Panc1 (cell line): ENCODE results near the gene SHANK2. TPM values are rescaled to one million over a fixed set of nuclear protein-coding genes. Genes with fewer than 3 reads are reported as not detected.

Source experiments
- ATAC-seq: fragments of 200-7000 bp; cut with Tn5 transposase; 2 replicates; pipeline ENCODE4 v1.9.1; 2020; ENCODE audit warnings: mild to moderate bottlenecking, moderate library complexity
- BruUV-seq: library from RNA; stranded (reverse); fragments of 400-500 nt; replicated peaks from 2 replicates; lab custom pipeline; 2021; lab: Mats Ljungman, UMichigan
- CTCF ChIA-PET: fragments of 300-600 bp; sonication (Branson Sonifier 250); formaldehyde crosslinking; loops from one replicate; lab custom pipeline; 2022; ENCODE audit warnings: antibody characterized with exemption; lab: Charles Lee
- POLR2A ChIA-PET: fragments of 300-600 bp; sonication (Branson Sonifier 250); formaldehyde crosslinking; loops from one replicate; lab custom pipeline; 2022; ENCODE audit warnings: antibody characterized with exemption; lab: Charles Lee
- DNase-seq: peaks from one replicate; pipeline ENCODE4 v3.0.0-alpha.2; 2010; ENCODE audit warnings: low read depth, low spot score
- H3K27ac ChIP-seq: 2 replicates; pipeline ENCODE4 v1.5.1; 2011; ENCODE audit warnings: mild to moderate bottlenecking, low read length, inconsistent platforms
- H3K27me3 ChIP-seq: fragments of 200-500 bp; sonication (Bioruptor generic); 2 replicates; pipeline ENCODE4 v1.6.0; 2014; ENCODE audit warnings: low read length, inconsistent platforms; ENCODE audit not compliant: control insufficient read depth, insufficient read depth
- H3K36me3 ChIP-seq: fragments of 200-500 bp; sonication (Bioruptor generic); 2 replicates; pipeline ENCODE4 v1.5.1; 2014; ENCODE audit warnings: inconsistent platforms, mild to moderate bottlenecking, low read length, moderate library complexity; ENCODE audit not compliant: control insufficient read depth, insufficient read depth
- H3K4me1 ChIP-seq: 2 replicates; pipeline ENCODE4 v1.5.1; 2011; ENCODE audit warnings: inconsistent platforms, mild to moderate bottlenecking, low read length, moderate library complexity; ENCODE audit not compliant: control insufficient read depth, insufficient read depth
- H3K4me3 ChIP-seq, 2 experiments: 2 replicates each; pipeline ENCODE4 v1.5.1; 2011 to 2012; ENCODE audit warnings: low read depth in 2 of 2, low read length in 2 of 2, mild to moderate bottlenecking in 2 of 2, inconsistent platforms in 1 of 2, moderate library complexity in 1 of 2
- H3K9me3 ChIP-seq: fragments of 200-500 bp; sonication (Bioruptor generic); 2 replicates; pipeline ENCODE4 v1.5.1; 2014; ENCODE audit warnings: low read depth, mild to moderate bottlenecking, inconsistent platforms, low read length, moderate library complexity; ENCODE audit not compliant: control insufficient read depth, insufficient read depth
- POLR2AphosphoS5 ChIP-seq: IDR thresholded peaks from 2 replicates; pipeline ENCODE4 v1.6.1; 2012; ENCODE audit warnings: mild to moderate bottlenecking, low read depth, low read length, moderate library complexity
- SIN3A ChIP-seq: IDR thresholded peaks from 2 replicates; pipeline ENCODE4 v1.6.1; 2012; ENCODE audit warnings: low read depth, mild to moderate bottlenecking, low read length, moderate library complexity, borderline replicate concordance; ENCODE audit not compliant: insufficient read depth
- TCF7L2 ChIP-seq: IDR thresholded peaks from 2 replicates; pipeline ENCODE4 v1.6.1; 2011; ENCODE audit warnings: mild to moderate bottlenecking, low read depth, low read length, inconsistent platforms
- in situ Hi-C: cut with HindIII; loops from 2 replicates; pipeline ENCODE4 v1.10.0; 2016; ENCODE audit warnings: low sequenced_read_pairs, low pct_unique_long_range_greater_than_20kb
- intact Hi-C: fragments of 100-400 bp; cut with micrococcal nuclease; formaldehyde crosslinking; loops from one replicate; pipeline ENCODE4 v1.10.0; 2022; ENCODE audit not compliant: unreplicated experiment
- total RNA-seq: library from RNA; stranded (reverse); gene quantifications from one replicate; pipeline ENCODE4 v1.2.1, GENCODE V29; 2021; ENCODE audit not compliant: unreplicated experiment
- TF ChIP-seq, protein P1 (sequence below): fragments of 450-650 bp; IDR thresholded peaks from 2 replicates; pipeline ENCODE4 v1.5.1; 2017; ENCODE audit warnings: mild to moderate bottlenecking
- TF ChIP-seq, protein P2 (sequence below), 2 experiments: IDR thresholded peaks; 2 replicates each; pipeline ENCODE4 v1.6.1; 2011 to 2012; ENCODE audit warnings: low read depth in 2 of 2, control low read depth in 1 of 2, low read length in 1 of 2, mild to moderate bottlenecking in 1 of 2, moderate library complexity in 1 of 2; ENCODE audit not compliant: insufficient read depth in 1 of 2

The SHANK2 gene
- total RNA-seq, 1 experiment from 2014 or later: 1.7 TPM

DNA sequence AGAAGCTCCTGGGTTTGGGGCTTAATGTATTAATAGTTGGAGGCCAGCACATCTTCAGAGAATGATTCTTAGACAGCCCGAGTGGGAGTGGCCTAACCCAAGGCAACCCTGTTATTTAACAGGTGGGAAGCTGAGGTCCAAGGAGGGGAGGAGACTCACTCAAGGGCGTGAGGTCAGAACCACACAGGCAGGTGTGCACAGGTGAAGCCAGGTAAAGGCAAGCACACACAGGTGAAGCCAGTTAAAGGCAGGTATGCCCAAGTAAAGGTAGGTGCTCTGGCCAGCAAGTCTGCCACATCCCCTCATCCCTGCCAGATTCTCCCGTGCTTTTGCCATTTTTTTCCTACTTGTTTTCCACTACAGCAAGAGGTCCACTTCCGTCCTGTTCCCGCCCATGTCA, 2.9 kb upstream of the SHANK2 start:
- intact Hi-C loops (no loop called here), in situ Hi-C loops (no loop called here)
- no peak for DNase-seq
- Histone ChIP-seq H3K36me3 (no peaks in the 10 kb centered on the region; the same call in 1 of the 2 replicates), H3K27ac (no peak overlapping the region), H3K4me1 (peaks cover 7% of the 10 kb centered on the region), H3K9me3 (peaks cover 5% of the 10 kb centered on the region; the same call in 1 of the 2 replicates), H3K27me3 (peaks cover 11% of the 10 kb centered on the region; the same call in 1 of the 2 replicates), H3K4me3 (no peak overlapping the region)
- ATAC-seq: no peak
- TF ChIP-seq TCF7L2: no peak
- TF ChIP-seq, protein P1, sequence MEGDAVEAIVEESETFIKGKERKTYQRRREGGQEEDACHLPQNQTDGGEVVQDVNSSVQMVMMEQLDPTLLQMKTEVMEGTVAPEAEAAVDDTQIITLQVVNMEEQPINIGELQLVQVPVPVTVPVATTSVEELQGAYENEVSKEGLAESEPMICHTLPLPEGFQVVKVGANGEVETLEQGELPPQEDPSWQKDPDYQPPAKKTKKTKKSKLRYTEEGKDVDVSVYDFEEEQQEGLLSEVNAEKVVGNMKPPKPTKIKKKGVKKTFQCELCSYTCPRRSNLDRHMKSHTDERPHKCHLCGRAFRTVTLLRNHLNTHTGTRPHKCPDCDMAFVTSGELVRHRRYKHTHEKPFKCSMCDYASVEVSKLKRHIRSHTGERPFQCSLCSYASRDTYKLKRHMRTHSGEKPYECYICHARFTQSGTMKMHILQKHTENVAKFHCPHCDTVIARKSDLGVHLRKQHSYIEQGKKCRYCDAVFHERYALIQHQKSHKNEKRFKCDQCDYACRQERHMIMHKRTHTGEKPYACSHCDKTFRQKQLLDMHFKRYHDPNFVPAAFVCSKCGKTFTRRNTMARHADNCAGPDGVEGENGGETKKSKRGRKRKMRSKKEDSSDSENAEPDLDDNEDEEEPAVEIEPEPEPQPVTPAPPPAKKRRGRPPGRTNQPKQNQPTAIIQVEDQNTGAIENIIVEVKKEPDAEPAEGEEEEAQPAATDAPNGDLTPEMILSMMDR: no peak
- TF ChIP-seq, protein P2, sequence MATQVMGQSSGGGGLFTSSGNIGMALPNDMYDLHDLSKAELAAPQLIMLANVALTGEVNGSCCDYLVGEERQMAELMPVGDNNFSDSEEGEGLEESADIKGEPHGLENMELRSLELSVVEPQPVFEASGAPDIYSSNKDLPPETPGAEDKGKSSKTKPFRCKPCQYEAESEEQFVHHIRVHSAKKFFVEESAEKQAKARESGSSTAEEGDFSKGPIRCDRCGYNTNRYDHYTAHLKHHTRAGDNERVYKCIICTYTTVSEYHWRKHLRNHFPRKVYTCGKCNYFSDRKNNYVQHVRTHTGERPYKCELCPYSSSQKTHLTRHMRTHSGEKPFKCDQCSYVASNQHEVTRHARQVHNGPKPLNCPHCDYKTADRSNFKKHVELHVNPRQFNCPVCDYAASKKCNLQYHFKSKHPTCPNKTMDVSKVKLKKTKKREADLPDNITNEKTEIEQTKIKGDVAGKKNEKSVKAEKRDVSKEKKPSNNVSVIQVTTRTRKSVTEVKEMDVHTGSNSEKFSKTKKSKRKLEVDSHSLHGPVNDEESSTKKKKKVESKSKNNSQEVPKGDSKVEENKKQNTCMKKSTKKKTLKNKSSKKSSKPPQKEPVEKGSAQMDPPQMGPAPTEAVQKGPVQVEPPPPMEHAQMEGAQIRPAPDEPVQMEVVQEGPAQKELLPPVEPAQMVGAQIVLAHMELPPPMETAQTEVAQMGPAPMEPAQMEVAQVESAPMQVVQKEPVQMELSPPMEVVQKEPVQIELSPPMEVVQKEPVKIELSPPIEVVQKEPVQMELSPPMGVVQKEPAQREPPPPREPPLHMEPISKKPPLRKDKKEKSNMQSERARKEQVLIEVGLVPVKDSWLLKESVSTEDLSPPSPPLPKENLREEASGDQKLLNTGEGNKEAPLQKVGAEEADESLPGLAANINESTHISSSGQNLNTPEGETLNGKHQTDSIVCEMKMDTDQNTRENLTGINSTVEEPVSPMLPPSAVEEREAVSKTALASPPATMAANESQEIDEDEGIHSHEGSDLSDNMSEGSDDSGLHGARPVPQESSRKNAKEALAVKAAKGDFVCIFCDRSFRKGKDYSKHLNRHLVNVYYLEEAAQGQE (IDR thresholded peaks at IDR 0.05; ENCODE audit: insufficient read depth in 1 of 2, low read depth in 2 of 2, low read length in 1 of 2): no peak
- no peak for TF ChIP-seq SIN3A
- no peak for TF ChIP-seq POLR2AphosphoS5
- CTCF ChIA-PET: no interaction called here
- POLR2A ChIA-PET: no interaction called here
- no TSS peak for BruUV-seq

DNA sequence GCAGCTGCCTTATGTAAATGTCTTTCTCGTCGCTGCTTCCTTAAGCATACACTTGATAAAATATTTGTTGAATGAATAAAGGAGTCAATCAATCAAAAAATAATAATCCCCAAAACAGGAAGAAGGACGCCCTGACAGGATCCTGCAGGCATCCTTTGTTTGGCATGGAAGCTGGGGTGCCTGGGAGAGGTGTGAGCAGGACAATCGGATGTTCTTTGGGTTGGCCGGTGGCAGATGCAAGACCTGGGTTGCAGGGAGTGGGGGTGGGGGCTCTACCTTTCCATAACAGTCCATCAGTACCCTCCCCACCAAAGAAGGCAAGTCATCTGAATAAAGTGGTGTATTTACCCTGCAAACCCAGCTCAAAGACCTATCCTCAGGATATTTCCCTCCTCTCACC, 1.4 kb upstream of the SHANK2 start:
- no peak overlapping the region for H3K27ac ChIP-seq
- ATAC-seq (no peak), DNase-seq (no peak)
- in situ Hi-C loops (no loop called here), intact Hi-C loops (no loop called here)
- peaks cover 5% of the 10 kb centered on the region; the same call in 1 of the 2 replicates for H3K9me3 ChIP-seq
- no TSS peak for BruUV-seq
- H3K4me1 ChIP-seq: peaks cover 7% of the 10 kb centered on the region
- CTCF ChIA-PET: interaction anchor here (0.7 kb wide), 1 partner anchor 167 kb away, joined by 3 read pairs; no protein-coding TSS in a partner anchor
- no peaks in the 10 kb centered on the region; the same call in 1 of the 2 replicates for H3K36me3 ChIP-seq
- TF ChIP-seq, protein P1: no peak
- peaks cover 15% of the 10 kb centered on the region for H3K27me3 ChIP-seq
- no peak overlapping the region for H3K4me3 ChIP-seq
- POLR2A ChIA-PET: interaction anchor here (0.7 kb wide), 1 partner anchor 147 kb away, joined by 4 read pairs; no protein-coding TSS in a partner anchor
